ENCODE data around the gene SNX30.

- TF ChIP-seq EZH2phosphoT487 (IDR thresholded peaks at IDR 0.05; ENCODE audit: low read depth, severe bottlenecking, unreplicated experiment) = no peak
- TF ChIP-seq, protein P1, sequence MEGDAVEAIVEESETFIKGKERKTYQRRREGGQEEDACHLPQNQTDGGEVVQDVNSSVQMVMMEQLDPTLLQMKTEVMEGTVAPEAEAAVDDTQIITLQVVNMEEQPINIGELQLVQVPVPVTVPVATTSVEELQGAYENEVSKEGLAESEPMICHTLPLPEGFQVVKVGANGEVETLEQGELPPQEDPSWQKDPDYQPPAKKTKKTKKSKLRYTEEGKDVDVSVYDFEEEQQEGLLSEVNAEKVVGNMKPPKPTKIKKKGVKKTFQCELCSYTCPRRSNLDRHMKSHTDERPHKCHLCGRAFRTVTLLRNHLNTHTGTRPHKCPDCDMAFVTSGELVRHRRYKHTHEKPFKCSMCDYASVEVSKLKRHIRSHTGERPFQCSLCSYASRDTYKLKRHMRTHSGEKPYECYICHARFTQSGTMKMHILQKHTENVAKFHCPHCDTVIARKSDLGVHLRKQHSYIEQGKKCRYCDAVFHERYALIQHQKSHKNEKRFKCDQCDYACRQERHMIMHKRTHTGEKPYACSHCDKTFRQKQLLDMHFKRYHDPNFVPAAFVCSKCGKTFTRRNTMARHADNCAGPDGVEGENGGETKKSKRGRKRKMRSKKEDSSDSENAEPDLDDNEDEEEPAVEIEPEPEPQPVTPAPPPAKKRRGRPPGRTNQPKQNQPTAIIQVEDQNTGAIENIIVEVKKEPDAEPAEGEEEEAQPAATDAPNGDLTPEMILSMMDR (IDR thresholded peaks at IDR 0.05; ENCODE audit: poor library complexity) = no peak
- no peak for TF ChIP-seq EZH2 (IDR thresholded peaks at IDR 0.05; ENCODE audit: borderline replicate concordance)
Measured at GRCh38 chr9:112864403-112864802, 113.8 kb downstream of the SNX30 start.

Data from hepatocyte (in vitro differentiated cells).